ENCODE measurements around the gene LITAFD. TPM values are rescaled to one million over a fixed set of nuclear protein-coding genes. Genes with fewer than 3 reads are reported as not detected.
"Not testable (repeated sequence)": the region's sequence is repeated elsewhere in the genome, so short reads cannot be mapped to it uniquely, and the experiment has no call there.

The LITAFD gene
- not detected in 2 replicates for total RNA-seq
- long read RNA-seq: 0 reads

GRCh38 chr16:8882041-8882617, at the start of gene LITAFD:
Gene LITAFD (plus strand): TSS chr16:8882351. CDS start chr16:8884356, 2,005 bp downstream.
- no peak within 1 kb of the TSS for H3K27ac Mint-ChIP-seq (ENCODE audit: unreplicated experiment)
- no peak within 1 kb of the TSS for H3K4me3 Mint-ChIP-seq (ENCODE audit: unreplicated experiment)
- H3K27me3 Mint-ChIP-seq (ENCODE audit: unreplicated experiment): no peaks in the 10 kb centered on the region
- H3K9me3 Mint-ChIP-seq (ENCODE audit: unreplicated experiment): no peaks in the 10 kb centered on the region
- peaks cover 21% of the 10 kb centered on the region for H3K4me1 Mint-ChIP-seq (ENCODE audit: unreplicated experiment)
- no peak for TF ChIP-seq CTCF (IDR thresholded peaks at IDR 0.05)
- peaks cover 3% of the 10 kb centered on the region for H3K36me3 Mint-ChIP-seq (ENCODE audit: unreplicated experiment)
- DNase-seq (ENCODE audit: extremely low spot score, unreplicated experiment): no peak

GRCh38 chr16:8832717-8833105, 49.4 kb upstream of the LITAFD start:
- DNase-seq (ENCODE audit: extremely low spot score, unreplicated experiment): no peak

GRCh38 chr16:8836797-8837196, 45.4 kb upstream of the LITAFD start:
- not testable (repeated sequence) for DNase-seq (ENCODE audit: extremely low spot score, unreplicated experiment); H3K27ac Mint-ChIP-seq (ENCODE audit: unreplicated experiment); H3K27me3 Mint-ChIP-seq (ENCODE audit: unreplicated experiment); H3K9me3 Mint-ChIP-seq (ENCODE audit: unreplicated experiment); H3K4me1 Mint-ChIP-seq (ENCODE audit: unreplicated experiment); H3K36me3 Mint-ChIP-seq (ENCODE audit: unreplicated experiment); H3K4me3 Mint-ChIP-seq (ENCODE audit: unreplicated experiment)

More at GRCh38 chr16:8832717-8833105, 49.4 kb upstream of the LITAFD start:
- Mint-ChIP-seq H3K27me3 (ENCODE audit: unreplicated experiment) (no peaks in the 10 kb centered on the region), H3K27ac (ENCODE audit: unreplicated experiment) (no peak overlapping the region), H3K4me1 (ENCODE audit: unreplicated experiment) (no peaks in the 10 kb centered on the region), H3K36me3 (ENCODE audit: unreplicated experiment) (peaks cover 28% of the 10 kb centered on the region), H3K4me3 (ENCODE audit: unreplicated experiment) (no peak overlapping the region), H3K9me3 (ENCODE audit: unreplicated experiment) (no peaks in the 10 kb centered on the region)
- TF ChIP-seq CTCF (IDR thresholded peaks at IDR 0.05): no peak

- not testable (repeated sequence) for H3K27me3 Mint-ChIP-seq (ENCODE audit: unreplicated experiment); H3K27ac Mint-ChIP-seq (ENCODE audit: unreplicated experiment); H3K36me3 Mint-ChIP-seq (ENCODE audit: unreplicated experiment); DNase-seq (ENCODE audit: extremely low spot score, unreplicated experiment); H3K4me1 Mint-ChIP-seq (ENCODE audit: unreplicated experiment); H3K4me3 Mint-ChIP-seq (ENCODE audit: unreplicated experiment); H3K9me3 Mint-ChIP-seq (ENCODE audit: unreplicated experiment)
Observed at GRCh38 chr16:8837594-8837993, 44.6 kb upstream of the LITAFD start.

GRCh38 chr16:8842016-8842415, 40.1 kb upstream of the LITAFD start:
- H3K36me3 Mint-ChIP-seq (ENCODE audit: unreplicated experiment); DNase-seq (ENCODE audit: extremely low spot score, unreplicated experiment); H3K9me3 Mint-ChIP-seq (ENCODE audit: unreplicated experiment); H3K4me1 Mint-ChIP-seq (ENCODE audit: unreplicated experiment); H3K27ac Mint-ChIP-seq (ENCODE audit: unreplicated experiment); H3K4me3 Mint-ChIP-seq (ENCODE audit: unreplicated experiment); H3K27me3 Mint-ChIP-seq (ENCODE audit: unreplicated experiment): not testable (repeated sequence)

- not testable (repeated sequence) for H3K4me3 Mint-ChIP-seq (ENCODE audit: unreplicated experiment); H3K36me3 Mint-ChIP-seq (ENCODE audit: unreplicated experiment); H3K27me3 Mint-ChIP-seq (ENCODE audit: unreplicated experiment); DNase-seq (ENCODE audit: extremely low spot score, unreplicated experiment); H3K9me3 Mint-ChIP-seq (ENCODE audit: unreplicated experiment); H3K27ac Mint-ChIP-seq (ENCODE audit: unreplicated experiment); H3K4me1 Mint-ChIP-seq (ENCODE audit: unreplicated experiment)
Observed at GRCh38 chr16:8843296-8843695, 38.9 kb upstream of the LITAFD start.

GRCh38 chr16:8845699-8846298, 36.4 kb upstream of the LITAFD start:
- Mint-ChIP-seq H3K27me3 (ENCODE audit: unreplicated experiment) (no peaks in the 10 kb centered on the region), H3K36me3 (ENCODE audit: unreplicated experiment) (peaks cover 6% of the 10 kb centered on the region), H3K4me1 (ENCODE audit: unreplicated experiment) (peaks cover 11% of the 10 kb centered on the region), H3K4me3 (ENCODE audit: unreplicated experiment) (no peak overlapping the region), H3K9me3 (ENCODE audit: unreplicated experiment) (no peaks in the 10 kb centered on the region), H3K27ac (ENCODE audit: unreplicated experiment) (no peak overlapping the region)
- TF ChIP-seq CTCF (IDR thresholded peaks at IDR 0.05): no peak
- no peak for DNase-seq (ENCODE audit: extremely low spot score, unreplicated experiment)

All from osteocyte (in vitro differentiated cells).